HG03064 (cell line): ENCODE measurements around the gene S100A12.

Source experiments
- ATAC-seq: cut with Tn5 transposase; IDR thresholded peaks from one replicate; pipeline ENCODE4 v1.9.1; 2021; ENCODE audit warnings: low read depth; ENCODE audit not compliant: unreplicated experiment

The S100A12 gene

GRCh38 chr1:153370146-153370545, 5.3 kb downstream of the S100A12 start:
- ATAC-seq = no peak

GRCh38 chr1:153368495-153368894, 6.9 kb downstream of the S100A12 start:
- ATAC-seq = no peak

GRCh38 chr1:153367090-153367489, 8.3 kb downstream of the S100A12 start:
- no peak for ATAC-seq

- no peak for ATAC-seq
Observed at GRCh38 chr1:153366261-153366660, 9.2 kb downstream of the S100A12 start.

DNA sequence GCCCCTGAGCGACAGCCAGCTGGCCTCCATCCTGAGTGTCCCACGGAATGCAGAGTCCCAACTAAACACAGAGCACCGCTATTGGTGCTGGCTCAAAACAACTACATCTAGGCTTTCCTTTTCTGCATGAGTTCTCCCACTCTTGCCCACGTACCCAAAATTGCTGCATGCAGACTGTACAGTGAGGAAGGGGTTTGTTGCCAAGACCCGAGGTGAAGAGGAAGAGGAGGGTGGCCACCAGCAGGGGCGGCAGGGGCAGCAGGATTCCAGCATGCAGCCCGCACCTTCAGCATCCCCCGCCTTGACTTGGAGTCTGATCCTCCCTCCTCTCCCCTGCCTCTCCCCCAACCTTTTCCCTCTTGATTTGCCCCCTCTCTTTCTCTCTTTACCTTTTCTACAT, 9.7 kb downstream of the S100A12 start:
- no peak for ATAC-seq

- ATAC-seq = no peak
Observed at GRCh38 chr1:153364766-153365666, 10.4 kb downstream of the S100A12 start.

- no peak for ATAC-seq
Observed at GRCh38 chr1:153364156-153364555, 11.3 kb downstream of the S100A12 start.

GRCh38 chr1:153363641-153364040, 11.8 kb downstream of the S100A12 start:
- ATAC-seq = no peak

DNA sequence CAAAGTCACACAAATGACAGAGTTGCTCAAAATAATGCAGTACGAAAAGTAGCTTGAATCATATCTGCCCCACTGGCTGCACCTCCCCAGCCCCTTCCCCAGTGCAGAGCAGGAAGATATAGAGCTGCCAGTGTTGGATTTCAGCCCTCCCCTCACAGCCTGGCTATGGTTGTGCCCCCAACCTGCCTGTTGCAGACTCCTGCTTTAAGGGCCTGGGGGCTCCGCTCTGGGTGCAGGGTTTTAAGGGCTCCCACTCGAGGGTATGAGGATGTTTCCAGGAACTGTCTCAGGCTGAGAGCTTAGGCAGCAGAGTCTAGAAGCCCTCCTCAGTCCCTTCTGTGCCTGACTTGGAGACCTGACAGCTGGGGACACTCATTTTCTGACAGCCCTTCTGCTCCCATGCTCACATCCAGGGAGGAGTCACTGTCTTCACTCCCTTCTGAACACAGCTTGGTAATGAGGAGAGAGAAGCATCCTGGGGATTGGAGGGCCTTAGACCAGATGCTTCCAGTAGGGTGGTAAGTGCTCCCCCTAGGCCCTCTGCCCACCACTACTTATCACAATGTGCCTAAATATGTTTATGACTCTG, 13.1 kb downstream of the S100A12 start:
- no peak for ATAC-seq

DNA sequence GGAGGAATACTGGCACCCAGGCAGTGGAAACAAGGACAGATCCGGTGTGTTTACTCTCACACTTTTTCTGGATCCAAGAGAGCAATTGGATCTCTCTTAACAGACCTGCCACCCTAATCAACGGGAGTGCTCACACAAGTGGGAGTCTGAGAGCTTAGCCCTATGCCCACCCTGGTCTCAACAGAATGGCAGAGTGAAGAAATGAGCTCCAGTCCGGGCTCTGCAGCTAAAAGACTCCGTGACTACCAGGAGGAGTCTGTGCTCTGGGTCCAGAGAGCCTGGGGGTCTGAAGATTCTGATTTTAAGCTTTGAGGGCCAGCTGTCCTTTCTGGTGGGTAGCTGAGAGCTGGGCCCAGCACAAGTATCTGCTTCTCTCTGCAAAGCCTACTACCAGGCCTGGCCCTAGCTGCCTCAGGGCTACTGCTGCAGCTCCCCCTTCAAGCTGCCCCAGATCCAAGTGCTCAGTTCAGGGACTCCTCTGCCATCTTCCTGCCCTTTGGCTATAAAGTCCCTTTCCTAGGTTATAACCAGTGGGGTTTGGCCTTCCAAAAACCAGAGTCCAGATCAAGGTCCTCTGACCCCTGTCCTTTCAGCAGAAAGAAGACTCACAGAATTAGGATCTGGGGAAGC, 13.8 kb downstream of the S100A12 start:
- no peak for ATAC-seq

- ATAC-seq = no peak
Observed at GRCh38 chr1:153360592-153361479, 14.6 kb downstream of the S100A12 start.

DNA sequence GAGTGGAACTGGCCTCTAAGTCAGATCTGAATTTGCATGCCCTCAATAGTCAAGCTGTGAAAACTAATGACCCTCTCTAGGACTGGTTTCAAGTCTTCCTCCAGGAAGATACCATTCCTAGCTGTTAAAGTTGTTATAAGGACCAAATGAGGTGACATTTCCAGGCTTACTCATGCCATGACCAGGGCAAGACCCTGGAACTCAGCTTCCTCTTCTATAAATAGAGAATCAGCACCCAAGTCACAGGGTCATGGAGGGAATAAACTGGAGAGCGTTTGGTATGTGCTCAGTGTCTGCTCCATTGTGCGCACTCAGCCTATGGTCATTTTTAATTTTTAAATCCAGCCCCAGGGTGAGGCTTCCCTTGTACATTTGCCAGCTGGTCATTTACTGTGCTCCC, 15.2 kb downstream of the S100A12 start:
- ATAC-seq = no peak

- no peak for ATAC-seq
Observed at GRCh38 chr1:153359241-153359640, 16.2 kb downstream of the S100A12 start.

GRCh38 chr1:153358691-153358975, 16.8 kb downstream of the S100A12 start:
- no peak for ATAC-seq

DNA sequence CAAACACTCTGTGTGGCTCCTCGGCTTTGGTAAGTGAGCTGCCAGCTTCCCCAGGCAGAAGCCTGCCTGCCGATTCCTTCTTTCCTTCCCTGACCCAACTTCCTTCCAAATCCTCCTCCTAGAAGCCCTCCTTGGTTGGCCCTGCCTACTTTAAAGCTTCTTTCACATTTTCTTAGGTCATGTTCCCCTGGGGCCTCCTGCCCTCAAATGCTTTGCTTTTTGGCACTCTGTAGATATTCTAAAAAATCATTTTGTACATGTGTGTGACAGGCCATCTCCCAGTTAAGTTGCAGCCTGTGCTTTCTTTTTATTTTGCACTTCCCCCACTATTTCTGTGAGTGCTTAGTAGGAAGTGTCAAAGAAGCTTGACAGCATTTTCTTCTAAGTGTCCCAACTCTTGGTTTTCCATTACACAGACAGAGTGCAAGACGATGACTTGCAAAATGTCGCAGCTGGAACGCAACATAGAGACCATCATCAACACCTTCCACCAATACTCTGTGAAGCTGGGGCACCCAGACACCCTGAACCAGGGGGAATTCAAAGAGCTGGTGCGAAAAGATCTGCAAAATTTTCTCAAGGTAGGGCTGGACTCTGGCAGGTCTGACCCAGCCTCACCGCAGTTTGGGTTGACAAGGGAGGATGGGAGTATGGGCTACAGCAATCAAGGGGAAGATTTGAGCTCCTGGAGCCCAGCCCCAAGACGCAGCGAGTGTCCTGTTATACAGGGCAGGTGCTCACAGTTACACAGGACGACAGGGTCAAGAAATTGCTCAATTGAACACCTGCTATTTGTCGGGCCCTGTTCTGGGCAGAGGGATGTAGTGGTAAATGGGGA, 17.3 kb downstream of the S100A12 start, which contains the start of gene S100A9:
S100A9 (plus strand) TSS at position 2 of the 838 bp plus-strand sequence; CDS start at position 432, 430 bp downstream.
- no peak for ATAC-seq

DNA sequence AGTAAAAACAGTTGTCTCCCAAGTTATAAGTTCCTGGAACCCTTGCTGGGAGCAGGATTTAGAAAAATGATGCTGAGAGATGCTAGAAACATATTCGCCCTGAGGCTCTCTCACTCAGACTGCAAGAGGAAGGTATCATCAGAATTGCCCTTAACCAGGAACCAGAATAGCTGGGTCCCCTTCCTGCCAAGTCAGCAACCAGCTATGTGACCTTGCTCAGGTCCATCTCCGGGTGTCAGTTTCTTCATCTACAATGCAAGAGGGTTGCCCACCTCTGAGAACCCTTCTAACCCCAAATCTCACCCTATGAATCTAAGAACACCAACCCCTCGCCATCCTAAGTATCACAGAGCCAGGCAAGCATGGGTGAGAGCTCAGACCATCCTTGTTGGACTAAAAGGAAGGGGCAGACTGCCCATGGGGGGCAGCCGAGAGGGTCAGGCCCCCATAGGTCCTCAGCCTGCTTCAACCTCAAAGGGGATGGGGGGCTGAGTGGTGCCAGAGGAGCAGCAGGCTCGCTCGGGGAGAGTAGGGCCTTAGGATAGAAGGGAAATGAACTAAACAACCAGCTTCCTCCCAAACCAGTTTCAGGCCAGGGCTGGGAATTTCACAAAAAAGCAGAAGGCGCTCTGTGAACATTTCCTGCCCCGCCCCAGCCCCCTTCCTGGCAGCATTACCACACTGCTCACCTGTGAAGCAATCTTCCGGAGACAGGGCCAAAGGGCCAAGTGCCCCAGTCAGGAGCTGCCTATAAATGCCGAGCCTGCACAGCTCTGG, 18.2 kb downstream of the S100A12 start:
- no peak for ATAC-seq

DNA sequence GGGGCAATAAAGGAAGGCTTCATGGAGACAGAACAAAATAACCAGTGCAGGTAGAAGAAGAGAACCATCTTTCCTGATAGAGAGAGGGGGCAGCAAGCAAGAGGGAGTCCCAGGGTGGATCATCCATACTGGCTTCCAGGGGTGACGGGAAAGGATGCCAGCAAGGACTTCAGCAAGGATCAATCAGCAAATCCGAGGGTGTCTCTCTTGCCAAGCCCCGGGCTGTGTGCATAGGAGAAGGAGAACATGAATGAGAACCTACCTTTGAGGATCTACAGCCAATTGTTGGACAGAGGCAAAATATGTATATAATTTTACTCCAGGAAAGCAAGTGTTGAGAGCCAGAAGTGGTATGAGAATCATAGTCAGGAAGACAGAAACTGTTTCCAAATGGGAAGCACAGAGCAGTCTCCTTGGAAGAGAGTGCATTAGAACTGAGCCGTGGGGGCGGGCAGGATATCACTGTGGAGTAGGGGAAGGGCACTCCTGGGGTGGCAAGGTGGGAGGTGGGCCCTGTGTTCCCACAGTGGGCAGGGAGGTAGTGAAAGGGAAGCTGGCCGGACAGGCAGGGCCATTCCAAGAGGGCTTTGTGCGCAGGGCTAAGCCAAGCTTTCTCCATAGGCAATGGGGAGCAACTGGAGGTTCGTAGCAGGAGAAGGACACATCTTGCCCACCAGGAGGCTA, 18.9 kb downstream of the S100A12 start:
- ATAC-seq = no peak

DNA sequence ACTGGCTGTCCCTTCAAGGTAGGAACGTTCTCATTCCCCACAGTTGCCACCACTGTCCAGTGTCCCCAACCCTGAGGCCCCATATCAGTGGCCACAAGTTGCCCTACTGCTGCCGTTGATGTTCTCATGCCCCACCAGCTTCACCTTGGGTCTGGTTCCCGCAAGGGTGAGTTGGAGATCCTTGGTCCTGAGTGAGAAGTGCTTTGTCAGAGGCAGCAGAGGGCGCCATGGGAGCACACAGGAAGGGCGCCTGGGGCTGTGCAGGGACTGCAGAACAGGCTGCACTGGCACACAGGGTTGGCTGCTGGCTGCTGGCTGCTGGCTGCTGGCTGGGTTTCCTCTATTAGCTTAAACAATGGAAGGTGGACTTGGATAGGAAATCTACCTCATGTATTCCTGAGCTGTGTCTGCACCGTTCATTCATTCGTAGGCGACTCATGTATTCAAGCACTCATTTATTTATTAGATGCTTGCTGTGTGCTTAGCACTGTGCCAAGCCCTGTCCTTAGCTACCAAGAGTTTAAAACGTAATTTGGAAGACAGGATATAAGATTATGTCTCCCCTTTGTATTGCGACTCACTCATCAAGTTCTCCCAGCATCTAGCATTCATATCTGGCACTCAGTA, 19.9 kb downstream of the S100A12 start:
- ATAC-seq = no peak
